ENCODE results near the gene SLITRK5. TPM values are rescaled to one million over a fixed set of nuclear protein-coding genes. Genes with fewer than 3 reads are reported as not detected.

SLITRK5 gene
- total and polyA plus RNA-seq, 12 donors = under 0.01 to 0.07 (median 0.02) TPM; not detected in 3

DNA sequence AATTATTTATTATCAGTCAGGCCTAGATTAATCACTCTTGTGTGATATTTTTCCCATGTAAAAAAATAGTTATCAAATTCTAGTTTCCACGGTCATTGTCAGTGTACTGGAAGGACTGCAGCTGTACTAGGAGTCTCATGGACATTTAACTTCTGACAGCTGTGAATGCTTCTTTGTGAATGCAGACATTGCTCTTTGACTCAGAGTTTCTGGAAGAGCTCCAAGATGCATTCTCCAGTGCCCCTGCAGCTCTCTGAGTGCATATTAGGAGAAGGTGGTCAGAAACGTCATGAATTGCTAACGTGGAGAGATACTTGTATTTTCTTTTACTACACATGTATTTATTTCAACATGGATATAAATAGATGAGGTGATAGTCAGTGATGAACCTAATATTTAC is 9.7 kb upstream of the SLITRK5 start:
- Histone ChIP-seq H3K36me3 (no peaks in the 10 kb centered on the region), H3K27me3 (peaks cover 0 to 5% (median 0%) of the 10 kb centered on the region in 7 donors), H3K4me1 (no peaks in the 10 kb centered on the region), H3K4me3 (no peak overlapping the region), H3K27ac (no peak overlapping the region), H3K9me3 (no peaks in the 10 kb centered on the region)
- intact Hi-C loops (cut with DNase I) = no loop called here
- ATAC-seq (no peak), DNase-seq (no peak)
- TF ChIP-seq, protein P1, sequence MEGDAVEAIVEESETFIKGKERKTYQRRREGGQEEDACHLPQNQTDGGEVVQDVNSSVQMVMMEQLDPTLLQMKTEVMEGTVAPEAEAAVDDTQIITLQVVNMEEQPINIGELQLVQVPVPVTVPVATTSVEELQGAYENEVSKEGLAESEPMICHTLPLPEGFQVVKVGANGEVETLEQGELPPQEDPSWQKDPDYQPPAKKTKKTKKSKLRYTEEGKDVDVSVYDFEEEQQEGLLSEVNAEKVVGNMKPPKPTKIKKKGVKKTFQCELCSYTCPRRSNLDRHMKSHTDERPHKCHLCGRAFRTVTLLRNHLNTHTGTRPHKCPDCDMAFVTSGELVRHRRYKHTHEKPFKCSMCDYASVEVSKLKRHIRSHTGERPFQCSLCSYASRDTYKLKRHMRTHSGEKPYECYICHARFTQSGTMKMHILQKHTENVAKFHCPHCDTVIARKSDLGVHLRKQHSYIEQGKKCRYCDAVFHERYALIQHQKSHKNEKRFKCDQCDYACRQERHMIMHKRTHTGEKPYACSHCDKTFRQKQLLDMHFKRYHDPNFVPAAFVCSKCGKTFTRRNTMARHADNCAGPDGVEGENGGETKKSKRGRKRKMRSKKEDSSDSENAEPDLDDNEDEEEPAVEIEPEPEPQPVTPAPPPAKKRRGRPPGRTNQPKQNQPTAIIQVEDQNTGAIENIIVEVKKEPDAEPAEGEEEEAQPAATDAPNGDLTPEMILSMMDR (IDR thresholded peaks at IDR 0.05) = no peak
- WGBS, 2 donors = 27 to 36% methylated on average over 3 of the region's 3 CpGs

DNA sequence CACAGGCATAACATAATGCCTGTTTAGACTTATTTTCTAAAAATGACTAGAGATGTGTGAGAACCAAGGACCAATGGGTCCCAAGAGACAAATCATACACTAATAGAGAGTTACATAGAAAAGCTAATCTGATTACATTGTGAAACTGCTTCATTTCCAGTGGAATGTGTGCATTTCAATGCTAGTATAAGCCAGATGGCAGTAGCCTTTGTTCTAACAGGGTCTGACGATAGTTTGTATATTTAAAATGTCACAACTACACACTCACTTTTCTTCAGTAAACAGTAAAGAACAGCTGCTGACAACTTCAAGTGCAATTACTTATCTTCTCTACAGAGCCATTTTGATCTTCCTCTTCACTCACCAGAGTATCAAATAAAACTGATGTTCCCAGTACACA is 4.3 kb upstream of the SLITRK5 start:
- H3K4me3 ChIP-seq = no peak overlapping the region
- TF ChIP-seq, protein P1 (IDR thresholded peaks at IDR 0.05) = no peak
- intact Hi-C loops (cut with DNase I) = no loop called here
- no peak for ATAC-seq
- no peak for DNase-seq
- 26 to 31% methylated on average over 1 of the region's 1 CpG for WGBS, 2 donors
- H3K27me3 ChIP-seq = peaks cover 5 to 44% (median 34%) of the 10 kb centered on the region in 7 donors
- H3K27ac ChIP-seq = no peak overlapping the region
- peaks cover 0 to 13% (median 10%) of the 10 kb centered on the region in 9 donors for H3K4me1 ChIP-seq
- no peaks in the 10 kb centered on the region for H3K36me3 ChIP-seq
- no peaks in the 10 kb centered on the region for H3K9me3 ChIP-seq

DNA sequence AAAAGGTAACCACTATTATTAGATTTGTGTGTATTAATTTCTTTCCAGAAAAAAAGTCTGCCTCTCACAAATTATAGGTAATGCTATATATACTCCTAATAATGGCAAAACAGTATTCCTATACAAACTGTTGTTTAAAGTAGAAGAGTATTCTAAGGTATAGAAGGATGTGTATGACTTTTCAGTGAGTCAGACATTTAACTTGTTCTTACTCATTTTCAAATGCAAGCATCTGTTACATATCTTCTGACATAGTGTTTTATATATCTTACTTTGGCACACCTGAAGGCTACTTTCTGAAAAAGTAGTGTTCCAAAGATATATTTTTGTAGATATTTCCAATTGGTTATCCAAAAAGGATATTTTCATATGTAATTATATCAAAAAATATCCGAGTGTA is 3.5 kb upstream of the SLITRK5 start:
- H3K9me3 ChIP-seq = no peaks in the 10 kb centered on the region
- intact Hi-C loops (cut with DNase I) = no loop called here

DNA sequence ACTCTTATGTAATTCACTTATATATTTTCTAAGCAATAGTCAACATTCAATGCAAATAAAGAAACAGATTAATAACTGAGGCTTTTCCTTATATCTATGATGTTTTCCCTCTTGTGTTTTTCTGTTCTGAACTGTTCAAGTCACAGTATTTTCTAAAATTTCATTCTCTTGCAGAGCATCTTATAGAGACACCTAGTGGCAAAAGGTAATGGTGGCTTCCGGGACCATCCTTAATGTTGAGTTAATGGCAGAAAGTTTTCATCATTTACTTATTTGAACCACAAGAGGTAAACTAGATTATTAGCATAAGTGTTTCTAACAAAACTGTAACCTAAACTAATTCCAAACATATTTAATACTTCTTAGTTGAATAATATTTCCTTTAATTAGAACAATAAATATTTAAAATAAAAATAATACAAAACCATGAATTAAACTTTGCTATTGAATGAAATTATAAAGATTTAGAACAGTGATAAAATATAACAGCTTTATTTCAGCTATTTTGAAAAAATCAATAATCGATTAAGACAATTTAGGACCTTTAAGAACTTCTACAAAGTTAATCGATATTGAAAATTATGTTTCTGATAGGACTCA is 1.7 kb upstream of the SLITRK5 start:
- Histone ChIP-seq H3K4me1 (peaks cover 0 to 32% (median 20%) of the 10 kb centered on the region in 9 donors), H3K9me3 (no peaks in the 10 kb centered on the region), H3K4me3 (no peak overlapping the region), H3K36me3 (no peaks in the 10 kb centered on the region), H3K27ac (no peak overlapping the region), H3K27me3 (peaks cover 10 to 69% (median 61%) of the 10 kb centered on the region in 7 donors)
- 37 to 41% methylated on average over 3 of the region's 3 CpGs for WGBS, 2 donors
- DNase-seq (no peak), ATAC-seq (no peak)
- TF ChIP-seq, protein P1 (IDR thresholded peaks at IDR 0.05) = peak in 5 of 9 donors; percentile 26 to 56 (median 38)
- intact Hi-C loops (cut with DNase I) = no loop called here

More for the DNA sequence above, 3.5 kb upstream of the SLITRK5 start:
- WGBS, 2 donors = 71 to 84% methylated on average over 1 of the region's 1 CpG
- ATAC-seq (no peak), DNase-seq (no peak)
- TF ChIP-seq, protein P1 (IDR thresholded peaks at IDR 0.05) = no peak
- peaks cover 0 to 20% (median 17%) of the 10 kb centered on the region in 9 donors for H3K4me1 ChIP-seq
- H3K4me3 ChIP-seq = no peak overlapping the region
- no peak overlapping the region for H3K27ac ChIP-seq
- peaks cover 10 to 52% (median 43%) of the 10 kb centered on the region in 7 donors for H3K27me3 ChIP-seq
- no peaks in the 10 kb centered on the region for H3K36me3 ChIP-seq
